ENCODE data around the gene ZNF460.

Gene ZNF460

DNA sequence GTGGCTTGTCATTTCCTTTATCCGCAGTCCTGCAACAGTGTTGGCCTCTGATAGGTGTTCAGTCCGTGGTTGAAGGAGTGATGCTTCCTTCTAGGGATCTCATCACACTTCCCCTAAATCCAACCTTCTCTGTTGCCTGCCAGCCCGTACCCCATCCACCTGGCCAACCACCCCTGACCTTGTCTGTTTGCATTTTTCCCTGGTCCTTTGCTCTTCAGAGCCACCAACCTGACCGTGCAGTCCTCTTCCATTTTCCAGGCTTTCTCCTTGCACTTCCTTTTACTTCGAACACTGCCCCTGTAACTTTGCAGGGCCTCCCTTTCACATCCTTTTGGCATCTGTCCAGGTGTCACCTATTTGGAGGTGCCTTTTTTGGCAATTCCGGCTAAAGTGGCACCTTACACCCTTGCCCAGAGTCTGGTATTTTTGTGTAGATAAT, 696 bp downstream of the ZNF460 start:
- no peak for DNase-seq

GRCh38 chr19:57282011-57282643, 1.8 kb downstream of the ZNF460 start:
- no peak for DNase-seq

- DNase-seq = no peak
Measured at GRCh38 chr19:57288373-57288772, 8.1 kb downstream of the ZNF460 start.

- DNase-seq = no peak
Measured at GRCh38 chr19:57290970-57291369, 10.7 kb downstream of the ZNF460 start.

DNA sequence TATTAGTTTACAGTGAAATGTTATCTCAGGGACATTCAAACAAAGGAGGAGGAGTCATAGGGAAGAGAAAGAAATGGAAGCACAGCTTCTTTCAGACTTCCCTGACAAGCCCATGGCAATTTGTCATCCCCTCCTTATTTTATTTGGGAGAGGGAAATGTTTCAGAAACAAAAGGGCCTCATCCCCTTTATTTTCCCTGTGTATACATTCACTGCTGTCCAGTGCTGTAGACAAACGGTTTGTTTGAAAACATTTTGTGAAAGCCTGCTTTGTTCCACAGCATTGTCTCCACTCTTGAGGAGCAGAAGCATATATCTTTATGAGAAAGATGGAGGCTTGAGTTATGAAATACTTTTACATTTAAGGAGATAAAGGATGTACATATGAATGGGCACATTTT, 12.3 kb downstream of the ZNF460 start:
- DNase-seq = no peak

DNA sequence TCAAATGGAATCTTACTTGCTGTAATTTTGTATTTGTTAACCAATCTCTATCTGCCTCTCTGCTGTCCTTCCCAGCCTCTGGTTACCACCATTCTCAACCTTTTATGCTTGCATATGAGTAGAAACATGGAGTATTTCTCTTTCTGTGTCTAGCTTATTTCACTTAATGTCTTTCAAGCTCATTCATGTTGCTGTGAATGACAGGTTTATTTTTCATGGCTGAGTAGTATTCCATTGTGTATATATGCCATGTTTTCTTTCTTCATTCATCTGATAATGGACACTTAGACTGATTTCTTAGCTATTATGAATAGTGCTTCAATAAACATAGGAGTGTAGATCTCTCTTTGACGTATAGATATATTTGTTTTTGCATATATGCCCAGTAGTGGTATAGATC, 13.4 kb downstream of the ZNF460 start:
- no peak for DNase-seq

DNA sequence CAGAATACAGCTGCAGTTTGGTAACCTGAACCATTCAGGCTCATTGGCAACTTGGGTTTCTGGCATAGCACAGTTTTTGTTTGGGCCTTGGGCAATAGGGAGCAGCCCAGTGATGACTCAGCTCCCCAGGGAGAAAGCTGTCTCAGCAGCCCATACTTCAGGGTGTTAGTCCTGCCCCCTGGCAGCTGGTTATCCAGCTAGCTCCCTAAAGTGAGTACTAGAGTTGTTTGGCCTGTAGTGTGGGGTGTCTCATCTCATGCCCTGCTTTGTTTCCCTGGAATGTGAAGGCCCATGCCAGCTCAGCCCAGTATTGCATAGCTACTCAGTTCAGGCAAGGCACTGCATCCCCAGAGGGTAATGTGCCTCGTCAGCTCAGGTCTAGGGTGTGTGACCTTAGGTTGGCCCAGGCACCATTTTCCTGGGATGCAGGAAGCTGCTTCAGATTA, 21.8 kb downstream of the ZNF460 start:
- no peak for DNase-seq

DNA sequence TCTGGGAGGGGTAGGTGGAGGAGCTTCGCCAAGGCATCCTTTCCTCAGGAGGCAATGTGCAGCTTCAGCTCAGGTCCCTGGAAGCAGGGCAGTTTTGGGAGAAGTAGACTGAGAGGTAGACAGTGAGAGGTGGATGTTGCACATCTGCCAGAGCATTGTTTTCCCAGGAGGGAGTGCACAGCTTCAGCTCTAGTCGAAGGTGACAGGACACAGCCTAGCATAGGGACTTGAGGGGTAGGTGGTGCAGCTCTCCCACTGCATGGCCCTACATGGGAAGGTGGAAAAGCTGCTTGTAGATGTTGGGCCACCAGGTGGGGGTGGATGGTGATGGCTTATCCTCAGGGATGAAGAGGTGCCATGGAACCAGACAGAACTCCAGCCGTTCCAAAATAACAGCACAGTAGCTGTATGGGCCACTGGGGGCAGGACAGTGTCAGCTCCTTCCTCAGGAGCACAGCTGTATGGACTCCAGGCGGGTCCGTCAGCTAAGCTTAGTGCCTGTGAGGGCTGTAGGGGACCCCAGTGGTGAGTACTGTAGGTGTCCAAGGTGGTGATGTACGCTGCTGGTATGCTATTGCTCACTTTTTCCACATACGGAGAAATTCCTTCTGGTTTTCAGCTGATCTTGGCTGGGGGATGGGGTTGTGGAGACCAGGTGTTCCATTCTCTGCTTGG, 22.6 kb downstream of the ZNF460 start:
- DNase-seq = no peak

- no peak for DNase-seq
Measured at GRCh38 chr19:57305056-57305455, 24.8 kb downstream of the ZNF460 start.

DNA sequence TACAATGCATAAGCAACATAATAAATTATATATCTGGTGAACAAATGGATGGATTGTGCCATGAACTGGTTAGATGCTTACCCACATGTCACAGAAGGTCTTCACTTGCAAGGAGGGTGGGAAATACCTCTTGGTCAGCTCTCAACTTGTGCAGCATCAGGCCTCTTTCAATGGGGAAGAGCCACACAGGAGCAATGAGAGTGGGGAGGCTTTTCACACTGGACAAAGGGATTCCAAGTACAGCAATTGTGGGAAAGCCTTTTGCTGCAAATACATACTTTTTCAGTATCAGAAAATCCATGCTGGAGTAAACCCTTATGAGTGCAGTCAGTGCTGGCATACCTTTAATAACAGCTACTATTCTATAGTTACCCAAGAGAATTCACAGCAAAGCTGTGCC, 28.2 kb downstream of the ZNF460 start:
- no peak for DNase-seq

DNA sequence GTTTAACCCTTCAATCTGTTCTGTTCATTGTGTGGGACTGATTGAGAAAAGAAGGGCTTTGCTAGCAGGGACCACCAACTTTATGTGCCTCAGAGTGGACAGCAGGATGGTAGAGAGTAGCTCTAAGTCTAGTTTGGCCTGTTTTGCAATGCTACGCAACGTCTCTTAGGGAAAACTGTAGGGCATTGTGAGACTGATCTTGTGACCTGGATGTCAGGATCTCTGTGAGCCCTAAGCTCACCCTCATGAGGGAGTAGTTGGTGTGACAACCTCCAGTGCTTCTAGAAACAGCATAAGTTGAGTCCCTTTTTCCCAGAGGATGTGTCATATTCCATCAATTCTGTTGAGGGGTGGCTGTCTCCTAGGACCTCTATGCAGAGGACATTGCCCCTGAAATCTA, 30.5 kb downstream of the ZNF460 start:
- DNase-seq = no peak

GRCh38 chr19:57314146-57314545, 33.9 kb downstream of the ZNF460 start:
- no peak for DNase-seq

GRCh38 chr19:57317503-57317902, 37.2 kb downstream of the ZNF460 start:
- DNase-seq = no peak

DNA sequence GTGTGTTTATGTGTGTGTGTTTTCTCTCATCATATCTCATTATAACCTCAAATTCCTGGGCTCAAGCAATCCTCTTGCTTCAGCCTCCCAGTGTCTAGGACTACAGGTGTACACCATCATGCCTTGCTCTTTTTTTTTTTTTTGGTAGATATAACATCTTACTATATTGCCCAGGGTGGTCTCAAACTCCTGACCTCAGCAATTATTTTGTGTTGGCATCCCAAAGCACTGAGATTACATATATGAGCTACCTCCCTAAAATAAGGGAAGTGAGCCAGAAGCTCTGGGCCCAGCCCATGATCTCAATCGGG, 39.5 kb downstream of the ZNF460 start:
- DNase-seq = no peak

GRCh38 chr19:57320180-57321084, 40.1 kb downstream of the ZNF460 start, which contains the start of gene ZNF543:
TSS of gene ZNF543 (plus strand) at chr19:57320472. CDS start at chr19:57320854, 382 bp downstream.
- peak; percentile 93 for DNase-seq

GRCh38 chr19:57321116-57321515, 40.8 kb downstream of the ZNF460 start:
- no peak for DNase-seq

- no peak for DNase-seq
Measured at GRCh38 chr19:57321751-57322150, 41.5 kb downstream of the ZNF460 start.

- no peak for DNase-seq
Measured at GRCh38 chr19:57324992-57325391, 44.7 kb downstream of the ZNF460 start.

DNA sequence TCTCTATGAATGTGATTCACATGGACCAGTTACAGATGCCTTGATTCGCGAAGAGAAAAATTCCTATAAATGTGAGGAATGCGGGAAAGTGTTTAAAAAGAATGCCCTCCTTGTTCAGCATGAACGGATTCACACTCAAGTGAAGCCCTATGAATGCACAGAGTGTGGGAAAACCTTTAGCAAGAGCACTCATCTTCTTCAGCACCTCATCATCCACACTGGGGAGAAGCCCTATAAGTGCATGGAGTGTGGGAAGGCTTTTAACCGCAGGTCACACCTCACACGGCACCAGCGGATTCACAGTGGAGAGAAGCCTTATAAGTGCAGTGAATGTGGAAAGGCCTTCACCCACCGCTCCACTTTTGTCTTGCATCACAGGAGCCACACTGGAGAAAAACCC, 47.7 kb downstream of the ZNF460 start:
- DNase-seq = no peak

GRCh38 chr19:57334191-57334590, 53.9 kb downstream of the ZNF460 start:
- DNase-seq = no peak

- no peak for DNase-seq
Measured at GRCh38 chr19:57338877-57339276, 58.6 kb downstream of the ZNF460 start.

DNA sequence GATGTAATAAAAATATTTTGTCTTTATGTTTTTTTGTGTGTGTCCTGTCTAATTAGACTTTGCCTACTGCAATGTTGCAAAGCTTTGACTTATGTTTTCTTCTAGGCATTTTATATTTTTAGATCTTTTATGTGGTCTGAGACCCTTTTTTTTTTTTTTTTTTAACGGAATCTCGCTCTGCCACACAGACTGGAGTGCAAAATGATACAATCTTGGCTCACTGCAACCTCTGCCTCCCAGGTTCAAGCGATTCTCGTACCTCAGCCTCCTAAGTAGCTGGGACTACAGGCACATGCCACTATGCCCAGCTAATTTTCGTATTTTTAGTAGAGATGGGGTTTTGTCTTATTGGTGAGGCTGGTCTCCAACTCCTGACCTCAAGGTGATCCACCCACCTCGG, 62.3 kb downstream of the ZNF460 start:
- DNase-seq = no peak
